8988T (cell line): Measurements from ENCODE around the gene SPATA6L.

Experiments used
- DNase-seq: peaks from one replicate; pipeline ENCODE4 v3.0.0; 2011

The SPATA6L gene

GRCh38 chr9:4581035-4581760 is 85.1 kb downstream of the SPATA6L start:
- DNase-seq: no peak

- no peak for DNase-seq
Observed at GRCh38 chr9:4579001-4579400, 87.3 kb downstream of the SPATA6L start.

DNA sequence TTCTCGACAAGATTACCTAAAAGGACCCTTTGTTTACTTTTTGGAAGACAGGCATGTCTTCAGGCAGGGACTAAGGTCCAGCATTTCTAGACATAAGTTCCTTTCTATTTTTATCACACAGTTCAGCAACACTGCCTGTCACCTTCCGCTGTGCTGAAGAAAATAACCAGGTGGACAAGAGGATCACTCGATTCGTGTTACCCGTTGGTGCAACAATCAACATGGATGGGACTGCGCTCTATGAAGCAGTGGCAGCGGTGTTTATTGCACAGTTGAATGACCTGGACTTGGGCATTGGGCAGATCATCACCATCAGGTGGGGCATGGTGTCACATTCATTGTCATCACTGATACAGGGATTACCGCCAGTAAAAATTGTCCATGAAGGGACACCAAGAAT is 89.8 kb downstream of the SPATA6L start:
- no peak for DNase-seq

DNA sequence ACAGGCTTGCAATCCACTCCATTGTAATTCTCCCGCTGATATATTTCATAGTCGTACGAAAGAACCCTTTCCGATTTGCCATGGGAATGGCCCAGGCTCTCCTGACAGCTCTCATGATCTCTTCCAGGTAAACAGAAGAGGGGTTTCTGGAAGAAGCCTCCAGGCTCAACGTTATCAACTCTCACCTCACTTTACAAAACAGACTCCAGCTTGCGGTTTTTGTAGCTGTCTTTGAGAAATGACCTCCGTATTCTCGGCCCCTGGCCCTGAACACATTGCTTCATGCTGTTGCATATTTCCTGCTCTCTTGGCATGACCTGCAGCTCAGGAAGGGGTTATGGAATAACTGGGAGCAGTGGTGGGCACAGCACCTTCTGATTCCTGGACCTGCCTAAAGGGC is 90.3 kb downstream of the SPATA6L start:
- DNase-seq: no peak

GRCh38 chr9:4574657-4575243 is 91.5 kb downstream of the SPATA6L start:
- no peak for DNase-seq

- DNase-seq: no peak
Observed at GRCh38 chr9:4573634-4574389, 92.5 kb downstream of the SPATA6L start.

DNA sequence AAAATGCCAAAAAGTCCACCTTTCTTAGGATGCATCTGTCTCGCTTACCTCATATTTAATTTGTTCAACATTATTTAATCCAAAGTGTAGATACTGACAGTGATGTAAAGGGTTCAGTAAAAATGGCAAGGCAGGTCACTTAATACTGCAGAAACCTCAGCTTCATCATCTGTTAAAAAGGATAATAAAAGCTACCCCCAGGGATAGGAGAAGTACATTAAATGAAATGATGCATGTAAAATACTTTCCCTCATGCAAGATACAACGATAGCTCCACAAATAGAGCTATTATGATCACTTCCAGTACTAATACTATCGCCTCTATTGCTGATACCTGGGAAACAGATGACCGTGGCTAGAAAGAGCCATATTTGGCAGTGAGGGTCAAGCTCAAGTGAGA is 93.1 kb downstream of the SPATA6L start:
- DNase-seq: no peak

DNA sequence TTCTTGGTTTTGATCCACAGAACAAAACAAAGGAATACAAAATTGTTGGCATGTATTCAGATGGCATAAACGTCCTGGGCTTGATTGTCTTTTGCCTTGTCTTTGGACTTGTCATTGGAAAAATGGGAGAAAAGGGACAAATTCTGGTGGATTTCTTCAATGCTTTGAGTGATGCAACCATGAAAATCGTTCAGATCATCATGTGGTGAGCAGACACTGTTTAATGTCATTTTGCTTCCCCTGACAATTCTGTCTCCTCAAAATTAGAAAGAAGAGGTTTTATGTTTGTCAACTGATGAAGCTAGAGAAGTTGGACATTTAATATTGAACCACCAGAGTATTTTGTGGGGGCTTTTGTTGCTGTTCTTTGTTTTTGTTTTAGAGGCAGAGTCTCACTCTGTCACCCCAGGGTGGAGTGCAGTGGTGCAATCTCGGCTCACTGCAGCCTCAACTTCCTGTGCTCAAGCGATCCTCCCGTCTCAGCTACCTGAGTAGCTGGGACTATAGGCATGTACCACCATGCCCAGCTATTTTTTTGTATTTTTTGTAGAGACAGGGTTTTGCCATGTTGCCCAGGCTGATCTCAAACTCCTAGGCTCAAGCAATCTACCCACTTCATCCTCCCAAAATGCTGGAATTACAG is 94.0 kb downstream of the SPATA6L start:
- no peak for DNase-seq

DNA sequence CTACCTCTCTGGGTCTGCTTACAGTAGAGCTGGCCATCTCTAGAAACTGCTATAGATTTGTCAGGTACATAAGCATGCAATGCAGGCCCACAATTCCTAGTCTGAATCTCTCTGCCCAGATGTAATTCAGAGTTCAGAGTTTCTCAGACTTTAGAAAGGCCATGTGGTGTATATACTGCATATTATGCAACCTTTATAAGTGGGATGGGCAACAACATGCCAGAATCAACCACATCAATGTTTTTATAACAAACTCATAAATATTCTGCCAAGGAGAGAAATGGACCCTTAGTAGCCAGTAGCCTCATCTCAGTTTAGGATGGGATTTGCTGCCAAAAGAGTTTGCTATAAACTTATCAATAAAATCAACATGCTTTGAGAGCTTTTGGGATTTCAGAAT is 97.2 kb downstream of the SPATA6L start:
- DNase-seq: no peak

DNA sequence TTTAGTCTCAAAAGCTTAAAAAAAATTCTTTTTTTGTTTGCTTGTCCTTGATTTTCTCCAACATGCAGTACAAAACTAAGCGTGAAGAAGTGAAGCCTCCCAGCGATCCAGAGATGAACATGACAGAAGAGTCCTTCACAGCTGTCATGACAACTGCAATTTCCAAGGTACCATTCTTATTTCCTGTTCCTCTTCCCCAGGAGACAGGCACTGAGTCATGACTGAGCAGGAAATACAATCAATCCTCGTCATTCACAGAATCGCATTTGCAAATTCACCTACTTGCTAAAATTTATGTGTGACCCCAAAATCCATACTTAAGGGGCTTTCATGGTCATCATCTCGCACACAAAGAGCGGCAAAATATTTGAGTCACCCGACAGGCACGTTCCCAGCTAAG is 98.7 kb downstream of the SPATA6L start:
- DNase-seq: no peak

- DNase-seq: no peak
Observed at GRCh38 chr9:4566806-4567205, 99.5 kb downstream of the SPATA6L start.

- no peak for DNase-seq
Observed at GRCh38 chr9:4563105-4563504, 103.2 kb downstream of the SPATA6L start.

GRCh38 chr9:4559261-4560182 is 106.8 kb downstream of the SPATA6L start:
- no peak for DNase-seq

GRCh38 chr9:4558371-4558998 is 107.8 kb downstream of the SPATA6L start:
- DNase-seq: no peak

DNA sequence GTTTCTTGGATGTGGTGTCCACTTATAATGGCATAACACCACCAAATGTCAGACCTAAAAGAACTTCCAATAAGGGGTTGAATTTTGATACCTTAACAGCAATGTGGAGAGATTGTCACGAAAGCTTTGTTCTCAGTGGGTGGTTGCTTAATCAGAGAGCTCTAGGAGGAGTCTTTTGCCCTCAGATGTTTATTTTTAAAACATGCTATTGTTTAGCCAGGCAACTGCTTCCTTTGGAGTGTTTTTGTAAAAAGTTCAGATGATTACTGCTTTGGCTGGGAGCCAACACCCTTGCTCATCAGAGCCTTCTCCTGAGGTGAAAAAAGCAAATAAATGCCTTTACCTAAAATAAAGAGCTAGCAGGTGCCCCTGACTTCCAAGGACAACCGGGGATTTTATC is 111.0 kb downstream of the SPATA6L start:
- no peak for DNase-seq

DNA sequence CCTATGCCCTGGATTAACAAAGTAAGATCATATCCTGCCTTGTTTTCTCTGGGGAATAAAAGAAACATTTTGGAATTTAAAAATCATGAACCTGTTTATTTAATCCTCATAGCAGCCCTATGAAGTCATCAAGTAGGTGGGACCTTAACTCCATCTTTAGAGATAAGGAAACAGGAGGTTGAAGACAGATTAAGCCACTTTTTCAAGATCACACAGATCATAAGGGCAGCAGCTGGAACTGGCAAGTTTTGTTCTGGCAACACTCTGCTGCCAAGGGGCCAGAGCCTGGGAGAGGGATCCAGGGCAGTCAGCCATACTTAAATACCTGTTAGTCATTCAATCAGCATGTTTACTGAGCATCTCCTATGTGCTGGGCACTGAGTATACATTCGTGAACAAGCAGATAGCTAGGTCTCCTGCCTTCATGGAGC is 112.3 kb downstream of the SPATA6L start:
- DNase-seq: no peak

- no peak for DNase-seq
Observed at GRCh38 chr9:4550777-4551484, 115.3 kb downstream of the SPATA6L start.

- no peak for DNase-seq
Observed at GRCh38 chr9:4549751-4550295, 116.5 kb downstream of the SPATA6L start.

- DNase-seq: peak; percentile 37
Observed at GRCh38 chr9:4548811-4549725, 117.2 kb downstream of the SPATA6L start.
